NCI-H2227 treated with DMSO at 0.1 percent for 48 hours (cell line): ENCODE measurements around the gene FASLG.

ENCODE experiments used
- DNase-seq: peaks from one replicate; lab custom pipeline; 2025; lab: John Stamatoyannopoulos, UW

FASLG gene

GRCh38 chr1:172647110-172647564, 11.8 kb upstream of the FASLG start:
- no peak for DNase-seq

GRCh38 chr1:172647987-172648386, 10.9 kb upstream of the FASLG start:
- DNase-seq, result no peak

GRCh38 chr1:172650474-172651193, 8.3 kb upstream of the FASLG start:
- DNase-seq, result no peak

- DNase-seq, result no peak
These were observed 5.7 kb upstream of the FASLG start for GRCh38 chr1:172653015-172653709.

- no peak for DNase-seq
These were observed 4.4 kb upstream of the FASLG start for GRCh38 chr1:172654535-172654934.

GRCh38 chr1:172656576-172656975, 2.3 kb upstream of the FASLG start:
- DNase-seq, result no peak

GRCh38 chr1:172657586-172657985, 1.3 kb upstream of the FASLG start:
- no peak for DNase-seq

- no peak for DNase-seq
These were observed 2.2 kb downstream of the FASLG start for GRCh38 chr1:172661107-172661506.

GRCh38 chr1:172662464-172663109, 3.7 kb downstream of the FASLG start:
- DNase-seq, result no peak

GRCh38 chr1:172663732-172664131, 4.8 kb downstream of the FASLG start:
- DNase-seq, result no peak

- no peak for DNase-seq
These were observed 9.2 kb downstream of the FASLG start for GRCh38 chr1:172668097-172668496.

GRCh38 chr1:172669011-172669410, 10.1 kb downstream of the FASLG start:
- no peak for DNase-seq

GRCh38 chr1:172670316-172670715, 11.4 kb downstream of the FASLG start:
- no peak for DNase-seq

- DNase-seq, result no peak
These were observed 11.9 kb downstream of the FASLG start for GRCh38 chr1:172670791-172671190.

- no peak for DNase-seq
These were observed 12.7 kb downstream of the FASLG start for GRCh38 chr1:172671591-172671990.

- no peak for DNase-seq
These were observed 13.8 kb downstream of the FASLG start for GRCh38 chr1:172672720-172673119.

- DNase-seq, result no peak
These were observed 14.9 kb downstream of the FASLG start for GRCh38 chr1:172673761-172674160.

- no peak for DNase-seq
These were observed 16.1 kb downstream of the FASLG start for GRCh38 chr1:172674831-172675613.

- no peak for DNase-seq
These were observed 20.3 kb downstream of the FASLG start for GRCh38 chr1:172679000-172679772.

- DNase-seq, result no peak
These were observed 21.3 kb downstream of the FASLG start for GRCh38 chr1:172680244-172680643.

- DNase-seq, result no peak
These were observed 21.9 kb downstream of the FASLG start for GRCh38 chr1:172680733-172681275.
